ENCODE data around the gene KRT31.
"Not testable (repeated sequence)": the region's sequence is repeated elsewhere in the genome, so short reads cannot be mapped to it uniquely, and the experiment has no call there.

The KRT31 gene

GRCh38 chr17:41429667-41430066, 32.3 kb upstream of the KRT31 start:
- Histone ChIP-seq H3K36me3 (replicated peaks; ENCODE audit: low read depth, low read length) (no peaks in the 10 kb centered on the region), H3K9ac (ENCODE audit: low read length) (no peak overlapping the region), H2AFZ (ENCODE audit: low read depth, low read length) (no peak overlapping the region), H3K4me2 (ENCODE audit: low read length) (no peak overlapping the region), H4K20me1 (ENCODE audit: insufficient read depth, low read length) (no peaks in the 10 kb centered on the region), H3K27ac (ENCODE audit: low read length) (no peak overlapping the region), H3K79me2 (ENCODE audit: low read length) (no peaks in the 10 kb centered on the region), H3K4me1 (ENCODE audit: low read length) (no peaks in the 10 kb centered on the region), H3K27me3 (ENCODE audit: low read depth, low read length) (peaks cover 7% of the 10 kb centered on the region; the same call in 1 of the 2 replicates), H3K4me3 (ENCODE audit: low read length) (no peak overlapping the region), H3K9me3 (ENCODE audit: insufficient read depth, low read length) (no peaks in the 10 kb centered on the region)
- TF ChIP-seq EZH2phosphoT487 (IDR thresholded peaks at IDR 0.05; ENCODE audit: low read depth) (no peak), CTCF (IDR thresholded peaks at IDR 0.05; ENCODE audit: low read depth, low read length) (no peak)

GRCh38 chr17:41428591-41429291, 31.3 kb upstream of the KRT31 start:
- Histone ChIP-seq H3K36me3 (replicated peaks; ENCODE audit: low read depth, low read length) (no peaks in the 10 kb centered on the region), H3K4me1 (ENCODE audit: low read length) (no peaks in the 10 kb centered on the region), H3K9me3 (ENCODE audit: insufficient read depth, low read length) (no peaks in the 10 kb centered on the region), H3K9ac (ENCODE audit: low read length) (no peak overlapping the region), H3K27ac (ENCODE audit: low read length) (no peak overlapping the region), H3K79me2 (ENCODE audit: low read length) (no peaks in the 10 kb centered on the region), H3K4me3 (ENCODE audit: low read length) (no peak overlapping the region), H4K20me1 (ENCODE audit: insufficient read depth, low read length) (no peaks in the 10 kb centered on the region), H3K4me2 (ENCODE audit: low read length) (no peak overlapping the region), H2AFZ (ENCODE audit: low read depth, low read length) (no peak overlapping the region), H3K27me3 (ENCODE audit: low read depth, low read length) (peaks cover 3% of the 10 kb centered on the region; the same call in 1 of the 2 replicates)
- TF ChIP-seq CTCF (IDR thresholded peaks at IDR 0.05; ENCODE audit: low read depth, low read length) (no peak), EZH2phosphoT487 (IDR thresholded peaks at IDR 0.05; ENCODE audit: low read depth) (no peak)

- H3K79me2 ChIP-seq (ENCODE audit: low read length) = no peaks in the 10 kb centered on the region
- H3K4me1 ChIP-seq (ENCODE audit: low read length) = no peaks in the 10 kb centered on the region
- no peaks in the 10 kb centered on the region for H4K20me1 ChIP-seq (ENCODE audit: insufficient read depth, low read length)
- TF ChIP-seq CTCF (IDR thresholded peaks at IDR 0.05; ENCODE audit: low read depth, low read length) (no peak), EZH2phosphoT487 (IDR thresholded peaks at IDR 0.05; ENCODE audit: low read depth) (no peak)
- no peak within 1 kb of the TSS for H3K4me2 ChIP-seq (ENCODE audit: low read length)
- no peaks in the 10 kb centered on the region for H3K27me3 ChIP-seq (ENCODE audit: low read depth, low read length)
- H3K9ac ChIP-seq (ENCODE audit: low read length) = no peak within 1 kb of the TSS
- H3K4me3 ChIP-seq (ENCODE audit: low read length) = no peak within 1 kb of the TSS
- no peaks in the 10 kb centered on the region for H3K9me3 ChIP-seq (ENCODE audit: insufficient read depth, low read length)
- H3K27ac ChIP-seq (ENCODE audit: low read length) = no peak within 1 kb of the TSS
- H3K36me3 ChIP-seq (replicated peaks; ENCODE audit: low read depth, low read length) = no peaks in the 10 kb centered on the region
- H2AFZ ChIP-seq (ENCODE audit: low read depth, low read length) = no peak within 1 kb of the TSS
These were observed 26.8 kb upstream of the KRT31 start, which contains the start of gene KRT37 for GRCh38 chr17:41424111-41424635. TSS of gene KRT37 (minus strand) at chr17:41424585. CDS start at chr17:41424523, 62 bp downstream.

- H3K9ac ChIP-seq (ENCODE audit: low read length); H4K20me1 ChIP-seq (ENCODE audit: insufficient read depth, low read length); H3K36me3 ChIP-seq (replicated peaks; ENCODE audit: low read depth, low read length); H2AFZ ChIP-seq (ENCODE audit: low read depth, low read length); H3K4me1 ChIP-seq (ENCODE audit: low read length); H3K9me3 ChIP-seq (ENCODE audit: insufficient read depth, low read length); H3K4me2 ChIP-seq (ENCODE audit: low read length); H3K79me2 ChIP-seq (ENCODE audit: low read length); H3K27ac ChIP-seq (ENCODE audit: low read length); H3K4me3 ChIP-seq (ENCODE audit: low read length); H3K27me3 ChIP-seq (ENCODE audit: low read depth, low read length): not testable (repeated sequence)
These were observed 25.2 kb upstream of the KRT31 start for GRCh38 chr17:41422586-41422985.
